Measurements from ENCODE around the gene GABRP.

DNA sequence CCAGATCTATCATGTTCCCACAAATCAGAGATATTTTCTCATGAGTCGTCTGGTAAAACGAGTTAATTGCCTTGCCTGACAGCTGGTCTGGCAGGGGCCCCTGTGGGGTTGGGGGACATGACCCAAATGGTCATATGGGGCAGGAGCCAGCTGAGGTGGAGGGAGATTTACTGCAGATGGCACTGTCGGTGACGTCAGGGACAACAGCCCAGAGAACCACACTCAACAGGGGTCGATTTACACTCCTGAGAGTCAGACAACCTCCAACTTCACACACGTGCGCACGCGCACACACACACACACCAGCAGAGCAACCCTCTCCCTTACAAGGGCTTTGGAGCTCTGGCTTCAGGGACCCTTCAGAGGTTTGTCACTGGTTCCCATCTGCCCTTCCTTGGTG lies 23.4 kb upstream of the GABRP start:
- TF ChIP-seq, protein P1, sequence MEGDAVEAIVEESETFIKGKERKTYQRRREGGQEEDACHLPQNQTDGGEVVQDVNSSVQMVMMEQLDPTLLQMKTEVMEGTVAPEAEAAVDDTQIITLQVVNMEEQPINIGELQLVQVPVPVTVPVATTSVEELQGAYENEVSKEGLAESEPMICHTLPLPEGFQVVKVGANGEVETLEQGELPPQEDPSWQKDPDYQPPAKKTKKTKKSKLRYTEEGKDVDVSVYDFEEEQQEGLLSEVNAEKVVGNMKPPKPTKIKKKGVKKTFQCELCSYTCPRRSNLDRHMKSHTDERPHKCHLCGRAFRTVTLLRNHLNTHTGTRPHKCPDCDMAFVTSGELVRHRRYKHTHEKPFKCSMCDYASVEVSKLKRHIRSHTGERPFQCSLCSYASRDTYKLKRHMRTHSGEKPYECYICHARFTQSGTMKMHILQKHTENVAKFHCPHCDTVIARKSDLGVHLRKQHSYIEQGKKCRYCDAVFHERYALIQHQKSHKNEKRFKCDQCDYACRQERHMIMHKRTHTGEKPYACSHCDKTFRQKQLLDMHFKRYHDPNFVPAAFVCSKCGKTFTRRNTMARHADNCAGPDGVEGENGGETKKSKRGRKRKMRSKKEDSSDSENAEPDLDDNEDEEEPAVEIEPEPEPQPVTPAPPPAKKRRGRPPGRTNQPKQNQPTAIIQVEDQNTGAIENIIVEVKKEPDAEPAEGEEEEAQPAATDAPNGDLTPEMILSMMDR (IDR thresholded peaks at IDR 0.05) = no peak
- TF ChIP-seq POLR2A (IDR thresholded peaks at IDR 0.05) = no peak
